ENCODE results near the gene ORC6.

ORC6 gene

GRCh38 chr16:46700048-46700447, 10.6 kb downstream of the ORC6 start:
- DNase-seq, result no peak

- DNase-seq, result no peak
Observed at GRCh38 chr16:46701615-46702014, 12.2 kb downstream of the ORC6 start.

GRCh38 chr16:46702030-46702429, 12.6 kb downstream of the ORC6 start:
- no peak for DNase-seq

- DNase-seq, result no peak
Observed at GRCh38 chr16:46706642-46707041, 17.2 kb downstream of the ORC6 start.

GRCh38 chr16:46709469-46710005, 20.1 kb downstream of the ORC6 start:
- peak in 1 of 51 donors; percentile 9 for DNase-seq

GRCh38 chr16:46711106-46712058, 21.9 kb downstream of the ORC6 start:
- DNase-seq, result peak in 2 of 51 donors; percentile 3 to 10

GRCh38 chr16:46712911-46713310, 23.5 kb downstream of the ORC6 start:
- no peak for DNase-seq

GRCh38 chr16:46713634-46714033, 24.2 kb downstream of the ORC6 start:
- no peak for DNase-seq

GRCh38 chr16:46714797-46715591, 25.5 kb downstream of the ORC6 start:
- no peak for DNase-seq

GRCh38 chr16:46715769-46716305, 26.4 kb downstream of the ORC6 start:
- no peak for DNase-seq

- no peak for DNase-seq
Observed at GRCh38 chr16:46717692-46718091, 28.2 kb downstream of the ORC6 start.

- DNase-seq, result no peak
Observed at GRCh38 chr16:46718214-46718613, 28.8 kb downstream of the ORC6 start.

- DNase-seq, result no peak
Observed at GRCh38 chr16:46719528-46719927, 30.1 kb downstream of the ORC6 start.

GRCh38 chr16:46720619-46721018, 31.2 kb downstream of the ORC6 start:
- DNase-seq, result no peak

- DNase-seq, result no peak
Observed at GRCh38 chr16:46721885-46722284, 32.4 kb downstream of the ORC6 start.

- no peak for DNase-seq
Observed at GRCh38 chr16:46727184-46727583, 37.7 kb downstream of the ORC6 start.

- no peak for DNase-seq
Observed at GRCh38 chr16:46727630-46728029, 38.2 kb downstream of the ORC6 start.

- no peak for DNase-seq
Observed at GRCh38 chr16:46728806-46729205, 39.3 kb downstream of the ORC6 start.

- DNase-seq, result no peak
Observed at GRCh38 chr16:46729326-46729995, 40.0 kb downstream of the ORC6 start.

- no peak for DNase-seq
Observed at GRCh38 chr16:46730126-46730525, 40.7 kb downstream of the ORC6 start.

All from hypothalamus (tissue), 51 donors.